Adrenal gland (tissue), 5 donors: Measurements from ENCODE around the gene IGFBP5.

Experiments used
- CTCF ChIP-seq, 6 experiments: fragments of 450-650 bp in 4 of 6; fragments of 200-600 bp in 2 of 6; sonication (generic) in 1 of 6; IDR thresholded peaks; 1 replicate in 5 of 6; 2 replicates in 1 of 6; pipeline versions ENCODE4 v1.5.1 to v1.8.0; 2016 to 2021; ENCODE audit warnings: antibody characterized with exemption in 6 of 6, mild to moderate bottlenecking in 2 of 6, moderate library complexity in 1 of 6
- POLR2A ChIP-seq, 2 donors: fragments of 450-650 bp; IDR thresholded peaks; one replicate each; pipeline ENCODE4 v1.6.1; 2017; ENCODE audit warnings: antibody characterized with exemption in 2 of 2, mild to moderate bottlenecking in 2 of 2, moderate library complexity in 1 of 2
- donor health status: DM: no; HTN: no; CAD: no.

- no peak for TF ChIP-seq CTCF (IDR thresholded peaks at IDR 0.05)
- TF ChIP-seq POLR2A (IDR thresholded peaks at IDR 0.05) = no peak
Observed at GRCh38 chr2:216674376-216674775, 21.0 kb downstream of the IGFBP5 start.
